PC-3 (cell line): ENCODE measurements around the gene LRRC55. TPM values are rescaled to one million over a fixed set of nuclear protein-coding genes. Genes with fewer than 3 reads are reported as not detected.

Source experiments
- ATAC-seq: fragments of 200-7000 bp; cut with Tn5 transposase; 2 replicates; pipeline ENCODE4 v1.9.1; 2020; ENCODE audit warnings: mild to moderate bottlenecking, moderate library complexity
- BruUV-seq: library from RNA; stranded (reverse); fragments of 400-500 nt; replicated peaks from 2 replicates; lab custom pipeline; 2021; lab: Mats Ljungman, UMichigan
- CTCF ChIA-PET: fragments of 300-600 bp; sonication (Branson Sonifier 250); formaldehyde crosslinking; loops from one replicate; lab custom pipeline; 2022; ENCODE audit warnings: antibody characterized with exemption; lab: Charles Lee
- POLR2A ChIA-PET: fragments of 300-600 bp; sonication (Branson Sonifier 250); formaldehyde crosslinking; loops from one replicate; lab custom pipeline; 2022; ENCODE audit warnings: antibody characterized with exemption; ENCODE audit not compliant: unreplicated experiment; lab: Charles Lee
- DNase-seq: peaks from one replicate; pipeline ENCODE4 v3.0.0-alpha.2; 2015
- H2AFZ ChIP-seq: fragments of 300-600 bp; sonication (generic); 2 replicates; pipeline ENCODE4 v1.6.0; 2016; ENCODE audit warnings: antibody characterized with exemption, low read length
- H3F3A ChIP-seq: fragments of 300-600 bp; sonication (generic); one replicate; pipeline ENCODE4 v1.6.0; 2017; ENCODE audit warnings: antibody characterized with exemption, low read length, control low read depth, mild to moderate bottlenecking; ENCODE audit not compliant: unreplicated experiment
- H3K27ac ChIP-seq: fragments of 300-600 bp; sonication (generic); 2 replicates; pipeline ENCODE4 v1.5.1; 2016; ENCODE audit warnings: mild to moderate bottlenecking, low read length
- H3K27me3 ChIP-seq: fragments of 300-600 bp; sonication (generic); 2 replicates; pipeline ENCODE4 v1.6.1; 2016; ENCODE audit warnings: low read length, mixed read lengths
- H3K36me3 ChIP-seq: fragments of 300-600 bp; sonication (generic); 2 replicates; pipeline ENCODE4 v1.6.1; 2016; ENCODE audit warnings: low read depth, mixed run types, low read length, mixed read lengths
- H3K4me1 ChIP-seq: fragments of 300-600 bp; sonication (generic); 2 replicates; pipeline ENCODE4 v1.5.1; 2016; ENCODE audit warnings: low read length; ENCODE audit not compliant: insufficient read depth
- H3K4me2 ChIP-seq: fragments of 300-600 bp; sonication (generic); 2 replicates; pipeline ENCODE4 v1.6.0; 2016; ENCODE audit warnings: low read length
- H3K4me3 ChIP-seq: fragments of 300-600 bp; sonication (generic); 2 replicates; pipeline ENCODE4 v1.5.1; 2016; ENCODE audit warnings: mild to moderate bottlenecking, low read length, mixed read lengths
- H3K79me2 ChIP-seq: fragments of 300-600 bp; sonication (generic); 2 replicates; pipeline ENCODE4 v1.6.1; 2017; ENCODE audit warnings: low read length, mixed read lengths
- H3K9ac ChIP-seq: fragments of 300-600 bp; sonication (generic); 2 replicates; pipeline ENCODE4 v1.6.0; 2016; ENCODE audit warnings: mild to moderate bottlenecking, low read length
- H3K9me2 ChIP-seq: fragments of 300-600 bp; sonication (generic); replicated peaks from 2 replicates; pipeline ENCODE4 v1.6.1; 2016; ENCODE audit warnings: mixed run types, low read length, mixed read lengths
- H3K9me3 ChIP-seq: fragments of 300-600 bp; sonication (generic); 2 replicates; pipeline ENCODE4 v1.6.1; 2016; ENCODE audit warnings: low read length, mixed read lengths
- H4K20me1 ChIP-seq: fragments of 300-600 bp; sonication (generic); 2 replicates; pipeline ENCODE4 v1.6.1; 2016; ENCODE audit warnings: low read length, mixed read lengths
- EZH2 ChIP-seq: fragments of 300-600 bp; sonication (generic); IDR thresholded peaks from one replicate; pipeline ENCODE4 v1.6.1; 2017; ENCODE audit warnings: antibody characterized with exemption, mild to moderate bottlenecking, low read length; ENCODE audit not compliant: unreplicated experiment
- EZH2phosphoT487 ChIP-seq: fragments of 300-600 bp; sonication (generic); IDR thresholded peaks from 2 replicates; pipeline ENCODE4 v1.6.1; 2018; ENCODE audit warnings: mild to moderate bottlenecking, antibody characterized with exemption, low read length, borderline replicate concordance
- intact Hi-C: fragments of 100-400 bp; cut with micrococcal nuclease; formaldehyde crosslinking; loops from 2 replicates; pipeline ENCODE4 v1.9.0; 2023
- total RNA-seq: library from RNA; depleted of rRNA; stranded (reverse); fragments of >200 nt; gene quantifications from 2 replicates; pipeline ENCODE4 v1.2.3, GENCODE V29; 2014
- TF ChIP-seq, protein P1 (sequence below): fragments of 300-600 bp; sonication (generic); conservative IDR thresholded peaks from 2 replicates; pipeline ENCODE4 v1.5.1; 2017; ENCODE audit warnings: antibody characterized with exemption, low read depth, mild to moderate bottlenecking, low read length

Gene LRRC55
- total RNA-seq, 1 experiment from 2014 or later = not detected

- BruUV-seq = no TSS peak
Observed at GRCh38 chr11:57178334-57178733, 3.4 kb upstream of the LRRC55 start.

DNA sequence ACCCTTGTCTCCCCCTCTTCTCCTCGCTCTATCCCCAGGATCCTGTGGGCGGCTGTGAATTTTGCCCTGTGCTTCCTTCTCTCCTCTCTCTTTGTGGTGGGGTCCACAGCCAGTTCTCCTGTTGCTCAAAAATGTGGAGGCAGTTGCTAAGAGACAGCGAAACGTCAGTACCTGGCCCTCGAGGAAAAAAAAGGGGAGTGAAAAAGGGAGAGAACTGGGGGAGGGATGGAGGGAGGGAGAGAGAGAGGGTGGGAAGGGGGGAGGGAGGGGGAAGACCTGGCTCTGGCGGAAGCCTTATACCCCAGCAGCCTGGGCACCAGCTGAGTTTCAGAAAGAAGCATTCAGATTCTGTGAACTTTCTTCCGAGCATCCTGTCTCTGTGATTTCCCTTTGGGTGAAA, 2.1 kb upstream of the LRRC55 start:
- DNase-seq = no peak
- ChIA-PET CTCF (no interaction called here), POLR2A (no interaction called here)
- Histone ChIP-seq H3F3A (no peaks in the 10 kb centered on the region), H3K9me2 (no peaks in the 10 kb centered on the region), H3K9ac (no peak overlapping the region), H4K20me1 (no peaks in the 10 kb centered on the region), H3K27me3 (peaks cover 45% of the 10 kb centered on the region), H2AFZ (no peak overlapping the region), H3K36me3 (no peaks in the 10 kb centered on the region), H3K4me1 (no peaks in the 10 kb centered on the region), H3K79me2 (no peaks in the 10 kb centered on the region), H3K27ac (no peak overlapping the region), H3K4me3 (no peak overlapping the region), H3K9me3 (no peaks in the 10 kb centered on the region), H3K4me2 (no peak overlapping the region)
- BruUV-seq = no TSS peak
- intact Hi-C loops = no loop called here
- TF ChIP-seq EZH2phosphoT487 = no peak
- TF ChIP-seq, protein P1, sequence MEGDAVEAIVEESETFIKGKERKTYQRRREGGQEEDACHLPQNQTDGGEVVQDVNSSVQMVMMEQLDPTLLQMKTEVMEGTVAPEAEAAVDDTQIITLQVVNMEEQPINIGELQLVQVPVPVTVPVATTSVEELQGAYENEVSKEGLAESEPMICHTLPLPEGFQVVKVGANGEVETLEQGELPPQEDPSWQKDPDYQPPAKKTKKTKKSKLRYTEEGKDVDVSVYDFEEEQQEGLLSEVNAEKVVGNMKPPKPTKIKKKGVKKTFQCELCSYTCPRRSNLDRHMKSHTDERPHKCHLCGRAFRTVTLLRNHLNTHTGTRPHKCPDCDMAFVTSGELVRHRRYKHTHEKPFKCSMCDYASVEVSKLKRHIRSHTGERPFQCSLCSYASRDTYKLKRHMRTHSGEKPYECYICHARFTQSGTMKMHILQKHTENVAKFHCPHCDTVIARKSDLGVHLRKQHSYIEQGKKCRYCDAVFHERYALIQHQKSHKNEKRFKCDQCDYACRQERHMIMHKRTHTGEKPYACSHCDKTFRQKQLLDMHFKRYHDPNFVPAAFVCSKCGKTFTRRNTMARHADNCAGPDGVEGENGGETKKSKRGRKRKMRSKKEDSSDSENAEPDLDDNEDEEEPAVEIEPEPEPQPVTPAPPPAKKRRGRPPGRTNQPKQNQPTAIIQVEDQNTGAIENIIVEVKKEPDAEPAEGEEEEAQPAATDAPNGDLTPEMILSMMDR = no peak
- no peak for TF ChIP-seq EZH2
- no peak for ATAC-seq

More at GRCh38 chr11:57178334-57178733, 3.4 kb upstream of the LRRC55 start:
- no peak overlapping the region for H3K4me3 ChIP-seq
- H3F3A ChIP-seq = no peaks in the 10 kb centered on the region
- H4K20me1 ChIP-seq = no peaks in the 10 kb centered on the region
- intact Hi-C loops = no loop called here
- TF ChIP-seq, protein P1 = no peak
- no peak for TF ChIP-seq EZH2
- no peaks in the 10 kb centered on the region for H3K79me2 ChIP-seq
- H3K9me2 ChIP-seq = no peaks in the 10 kb centered on the region
- no peaks in the 10 kb centered on the region for H3K36me3 ChIP-seq
- DNase-seq = no peak
- no peak overlapping the region for H3K27ac ChIP-seq
- H3K4me1 ChIP-seq = no peaks in the 10 kb centered on the region
- H3K9ac ChIP-seq = no peak overlapping the region
- no peak for ATAC-seq
- ChIA-PET CTCF (no interaction called here), POLR2A (no interaction called here)
- no peak overlapping the region for H2AFZ ChIP-seq
- H3K9me3 ChIP-seq = no peaks in the 10 kb centered on the region
- peaks cover 47% of the 10 kb centered on the region for H3K27me3 ChIP-seq
- H3K4me2 ChIP-seq = no peak overlapping the region

DNA sequence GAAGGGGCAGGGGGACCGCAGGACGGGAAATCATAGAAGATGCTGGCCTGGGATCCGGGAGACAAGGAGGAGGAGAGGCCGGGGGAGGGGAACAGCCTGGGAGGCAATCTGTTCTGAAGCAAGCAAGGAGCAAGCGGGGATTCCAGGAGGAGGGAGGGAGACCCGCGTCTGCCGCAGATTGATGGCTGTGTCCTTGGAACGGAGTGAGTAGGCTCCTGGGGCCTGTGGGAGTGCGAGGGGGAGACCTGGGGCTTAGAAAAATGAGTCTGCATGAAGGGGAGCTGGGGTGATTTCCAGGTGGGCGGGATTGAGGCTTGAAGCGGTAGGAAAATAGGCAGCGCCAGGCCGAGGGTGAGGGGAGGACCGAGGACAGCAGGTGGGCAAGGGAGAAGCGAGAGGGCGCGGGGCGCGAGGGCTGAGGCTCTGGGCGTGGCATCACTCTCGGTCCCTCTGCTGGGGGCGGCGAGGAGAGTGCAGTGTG, 1.6 kb upstream of the LRRC55 start:
- no peaks in the 10 kb centered on the region for H3K36me3 ChIP-seq
- no peaks in the 10 kb centered on the region for H4K20me1 ChIP-seq
- H3K27me3 ChIP-seq = peaks cover 42% of the 10 kb centered on the region
- H3K9me2 ChIP-seq = no peaks in the 10 kb centered on the region
- no peaks in the 10 kb centered on the region for H3K9me3 ChIP-seq
- ChIA-PET CTCF (no interaction called here), POLR2A (no interaction called here)
- H3K4me2 ChIP-seq = no peak overlapping the region
- TF ChIP-seq EZH2phosphoT487 = no peak
- no peak for TF ChIP-seq EZH2
- TF ChIP-seq, protein P1 = no peak
- ATAC-seq (no peak), DNase-seq (no peak)
- H3K27ac ChIP-seq = no peak overlapping the region
- no peak overlapping the region for H3K4me3 ChIP-seq
- H3K4me1 ChIP-seq = no peaks in the 10 kb centered on the region
- H2AFZ ChIP-seq = no peak overlapping the region
- BruUV-seq = no TSS peak
- intact Hi-C loops = no loop called here
- H3F3A ChIP-seq = no peaks in the 10 kb centered on the region
- no peak overlapping the region for H3K9ac ChIP-seq
- H3K79me2 ChIP-seq = no peaks in the 10 kb centered on the region
